ENCODE measurements around the gene CLDN19. TPM values are rescaled to one million over a fixed set of nuclear protein-coding genes. Genes with fewer than 3 reads are reported as not detected.

Gene CLDN19
- total and polyA plus RNA-seq, 4 donors = 0.14 to 5.1 TPM; not detected in 2

- TF ChIP-seq, protein P1, sequence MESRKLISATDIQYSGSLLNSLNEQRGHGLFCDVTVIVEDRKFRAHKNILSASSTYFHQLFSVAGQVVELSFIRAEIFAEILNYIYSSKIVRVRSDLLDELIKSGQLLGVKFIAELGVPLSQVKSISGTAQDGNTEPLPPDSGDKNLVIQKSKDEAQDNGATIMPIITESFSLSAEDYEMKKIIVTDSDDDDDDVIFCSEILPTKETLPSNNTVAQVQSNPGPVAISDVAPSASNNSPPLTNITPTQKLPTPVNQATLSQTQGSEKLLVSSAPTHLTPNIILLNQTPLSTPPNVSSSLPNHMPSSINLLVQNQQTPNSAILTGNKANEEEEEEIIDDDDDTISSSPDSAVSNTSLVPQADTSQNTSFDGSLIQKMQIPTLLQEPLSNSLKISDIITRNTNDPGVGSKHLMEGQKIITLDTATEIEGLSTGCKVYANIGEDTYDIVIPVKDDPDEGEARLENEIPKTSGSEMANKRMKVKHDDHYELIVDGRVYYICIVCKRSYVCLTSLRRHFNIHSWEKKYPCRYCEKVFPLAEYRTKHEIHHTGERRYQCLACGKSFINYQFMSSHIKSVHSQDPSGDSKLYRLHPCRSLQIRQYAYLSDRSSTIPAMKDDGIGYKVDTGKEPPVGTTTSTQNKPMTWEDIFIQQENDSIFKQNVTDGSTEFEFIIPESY (IDR thresholded peaks at IDR 0.05) = no peak
- TF ChIP-seq EGR1 (IDR thresholded peaks at IDR 0.05; ENCODE audit: low read depth in 2 of 2) = no peak
- TF ChIP-seq NR2F2 (IDR thresholded peaks at IDR 0.05) = no peak
- no peak for TF ChIP-seq FOXA2 (IDR thresholded peaks at IDR 0.05)
- TF ChIP-seq, protein P2, sequence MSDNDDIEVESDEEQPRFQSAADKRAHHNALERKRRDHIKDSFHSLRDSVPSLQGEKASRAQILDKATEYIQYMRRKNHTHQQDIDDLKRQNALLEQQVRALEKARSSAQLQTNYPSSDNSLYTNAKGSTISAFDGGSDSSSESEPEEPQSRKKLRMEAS (IDR thresholded peaks at IDR 0.05) = no peak
- TF ChIP-seq SP1 (IDR thresholded peaks at IDR 0.05) = peak; percentile 29
- TF ChIP-seq GABPA (IDR thresholded peaks at IDR 0.05 in 1 of 2, conservative IDR thresholded peaks at IDR 0.05 in 1 of 2) = no peak
Observed at GRCh38 chr1:42776502-42776901, 36.5 kb upstream of the CLDN19 start (continued).

DNA sequence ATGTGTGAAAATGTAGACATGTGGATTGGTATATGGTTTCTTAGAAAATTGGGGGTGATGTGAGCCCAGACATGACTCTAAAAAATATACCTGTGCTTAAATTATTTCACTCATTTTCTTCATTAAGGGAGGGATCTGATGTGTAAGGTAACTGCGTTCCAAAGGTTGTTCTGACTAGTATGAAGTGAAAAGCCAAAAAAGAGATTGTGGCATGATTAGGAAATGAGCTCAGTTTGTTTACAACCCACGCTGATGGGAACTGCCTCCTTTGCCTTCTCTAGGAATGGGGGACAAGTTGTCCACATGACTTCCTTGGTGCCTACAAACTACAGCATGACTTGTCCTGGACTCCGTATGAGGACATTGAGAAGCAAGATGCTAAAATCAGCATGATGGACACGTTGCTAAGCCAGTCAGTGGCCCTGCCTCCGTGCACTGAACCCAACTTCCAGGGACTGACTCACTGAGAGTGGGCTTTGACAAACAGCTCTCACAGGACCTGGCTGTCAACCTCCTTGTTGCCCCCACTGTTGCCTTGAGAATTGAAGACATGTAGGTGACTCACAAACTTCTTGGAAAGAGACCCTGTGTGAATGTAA lies 35.0 kb upstream of the CLDN19 start:
- Histone ChIP-seq H3K4me1 (ENCODE audit: control insufficient read depth in 4 of 4, insufficient read depth in 4 of 4, low read length in 3 of 4) (peaks cover 2 to 16% (median 4%) of the 10 kb centered on the region in 4 donors), H3K27me3 (ENCODE audit: control insufficient read depth in 4 of 4, insufficient read depth in 4 of 4, low read length in 3 of 4) (no peaks in the 10 kb centered on the region), H3K36me3 (ENCODE audit: control insufficient read depth in 4 of 4, insufficient read depth in 3 of 4, low read depth in 1 of 4, low read length in 3 of 4) (peaks cover 7 to 39% (median 12%) of the 10 kb centered on the region in 4 donors), H3K9me3 (ENCODE audit: control insufficient read depth in 4 of 4, low read length in 3 of 4) (no peaks in the 10 kb centered on the region), H3K4me3 (ENCODE audit: low read depth in 1 of 3, low read length in 3 of 3) (no peak overlapping the region), H3K9ac (ENCODE audit: low read depth in 1 of 2, low read length in 2 of 2) (no peak overlapping the region), H3K27ac (ENCODE audit: low read depth in 1 of 2, low read length in 2 of 2) (peak overlapping the region; percentile 40 to 61)
- WGBS = 72% methylated on average over 5 of the region's 5 CpGs
- no peak for DNase-seq (ENCODE audit: low spot score)
- TF ChIP-seq HNF4A (conservative IDR thresholded peaks at IDR 0.05) (peak; percentile 39 to 68), RXRA (IDR thresholded peaks at IDR 0.05) (no peak), FOXA1 (IDR thresholded peaks at IDR 0.05) (no peak), NR2F2 (IDR thresholded peaks at IDR 0.05) (no peak), YY1 (IDR thresholded peaks at IDR 0.05) (no peak), FOXA2 (IDR thresholded peaks at IDR 0.05) (peak; percentile 15)
- TF ChIP-seq, protein P3, sequence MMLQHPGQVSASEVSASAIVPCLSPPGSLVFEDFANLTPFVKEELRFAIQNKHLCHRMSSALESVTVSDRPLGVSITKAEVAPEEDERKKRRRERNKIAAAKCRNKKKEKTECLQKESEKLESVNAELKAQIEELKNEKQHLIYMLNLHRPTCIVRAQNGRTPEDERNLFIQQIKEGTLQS (IDR thresholded peaks at IDR 0.05) = no peak

GRCh38 chr1:42773420-42773819 lies 33.4 kb upstream of the CLDN19 start:
- H3K9ac ChIP-seq (ENCODE audit: low read depth in 1 of 2, low read length in 2 of 2) = no peak overlapping the region
- no peak overlapping the region for H3K27ac ChIP-seq (ENCODE audit: low read depth in 1 of 2, low read length in 2 of 2)
- peaks cover 7 to 34% (median 11%) of the 10 kb centered on the region in 4 donors for H3K36me3 ChIP-seq (ENCODE audit: control insufficient read depth in 4 of 4, insufficient read depth in 3 of 4, low read depth in 1 of 4, low read length in 3 of 4)
- H3K9me3 ChIP-seq (ENCODE audit: control insufficient read depth in 4 of 4, low read length in 3 of 4) = no peaks in the 10 kb centered on the region
- no peak overlapping the region for H3K4me3 ChIP-seq (ENCODE audit: low read depth in 1 of 3, low read length in 3 of 3)
- no peaks in the 10 kb centered on the region for H3K27me3 ChIP-seq (ENCODE audit: control insufficient read depth in 4 of 4, insufficient read depth in 4 of 4, low read length in 3 of 4)
- WGBS = 50% methylated on average over 2 of the region's 2 CpGs
- no peak for DNase-seq (ENCODE audit: low spot score)
- peaks cover 4 to 21% (median 13%) of the 10 kb centered on the region in 4 donors for H3K4me1 ChIP-seq (ENCODE audit: control insufficient read depth in 4 of 4, insufficient read depth in 4 of 4, low read length in 3 of 4)
- TF ChIP-seq, protein P3 (IDR thresholded peaks at IDR 0.05) = no peak
- TF ChIP-seq, protein P4, sequence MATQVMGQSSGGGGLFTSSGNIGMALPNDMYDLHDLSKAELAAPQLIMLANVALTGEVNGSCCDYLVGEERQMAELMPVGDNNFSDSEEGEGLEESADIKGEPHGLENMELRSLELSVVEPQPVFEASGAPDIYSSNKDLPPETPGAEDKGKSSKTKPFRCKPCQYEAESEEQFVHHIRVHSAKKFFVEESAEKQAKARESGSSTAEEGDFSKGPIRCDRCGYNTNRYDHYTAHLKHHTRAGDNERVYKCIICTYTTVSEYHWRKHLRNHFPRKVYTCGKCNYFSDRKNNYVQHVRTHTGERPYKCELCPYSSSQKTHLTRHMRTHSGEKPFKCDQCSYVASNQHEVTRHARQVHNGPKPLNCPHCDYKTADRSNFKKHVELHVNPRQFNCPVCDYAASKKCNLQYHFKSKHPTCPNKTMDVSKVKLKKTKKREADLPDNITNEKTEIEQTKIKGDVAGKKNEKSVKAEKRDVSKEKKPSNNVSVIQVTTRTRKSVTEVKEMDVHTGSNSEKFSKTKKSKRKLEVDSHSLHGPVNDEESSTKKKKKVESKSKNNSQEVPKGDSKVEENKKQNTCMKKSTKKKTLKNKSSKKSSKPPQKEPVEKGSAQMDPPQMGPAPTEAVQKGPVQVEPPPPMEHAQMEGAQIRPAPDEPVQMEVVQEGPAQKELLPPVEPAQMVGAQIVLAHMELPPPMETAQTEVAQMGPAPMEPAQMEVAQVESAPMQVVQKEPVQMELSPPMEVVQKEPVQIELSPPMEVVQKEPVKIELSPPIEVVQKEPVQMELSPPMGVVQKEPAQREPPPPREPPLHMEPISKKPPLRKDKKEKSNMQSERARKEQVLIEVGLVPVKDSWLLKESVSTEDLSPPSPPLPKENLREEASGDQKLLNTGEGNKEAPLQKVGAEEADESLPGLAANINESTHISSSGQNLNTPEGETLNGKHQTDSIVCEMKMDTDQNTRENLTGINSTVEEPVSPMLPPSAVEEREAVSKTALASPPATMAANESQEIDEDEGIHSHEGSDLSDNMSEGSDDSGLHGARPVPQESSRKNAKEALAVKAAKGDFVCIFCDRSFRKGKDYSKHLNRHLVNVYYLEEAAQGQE (IDR thresholded peaks at IDR 0.05) = no peak
- TF ChIP-seq JUND (IDR thresholded peaks at IDR 0.05) (no peak), FOXA1 (IDR thresholded peaks at IDR 0.05) (no peak), TAF1 (conservative IDR thresholded peaks at IDR 0.05) (no peak), RXRA (IDR thresholded peaks at IDR 0.05) (no peak), YY1 (IDR thresholded peaks at IDR 0.05) (no peak)
- TF ChIP-seq, protein P1 (IDR thresholded peaks at IDR 0.05) = no peak

Data from liver (tissue), 9 donors.